ENCODE results near the gene CNTNAP2.
A peak's percentile ranks its signal among the peaks of the same experiment; 100 is the strongest.
"Not testable (repeated sequence)": the region's sequence is repeated elsewhere in the genome, so short reads cannot be mapped to it uniquely, and the experiment has no call there.

CNTNAP2 gene

GRCh38 chr7:147048864-147049263 lies 932.3 kb downstream of the CNTNAP2 start:
- no peak for DNase-seq

DNA sequence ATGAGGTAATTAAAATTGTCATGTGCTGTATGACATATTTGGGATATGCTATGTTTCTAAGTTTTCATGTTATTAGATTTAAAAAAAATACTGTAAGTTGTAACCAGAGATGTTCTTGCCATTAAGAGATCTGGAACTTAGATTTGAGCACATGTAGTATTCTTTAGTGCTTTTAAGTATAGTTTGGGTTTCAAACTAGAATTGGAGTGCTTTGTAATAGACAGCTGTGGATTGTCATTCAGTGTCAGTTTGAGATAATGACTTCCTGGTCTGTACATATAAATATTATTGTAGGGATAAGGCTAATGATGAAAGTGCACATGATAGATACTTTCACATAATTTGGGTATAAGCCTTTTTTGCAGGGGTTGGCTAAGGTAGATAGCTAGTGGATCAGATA lies 936.2 kb downstream of the CNTNAP2 start:
- no peak for DNase-seq

DNA sequence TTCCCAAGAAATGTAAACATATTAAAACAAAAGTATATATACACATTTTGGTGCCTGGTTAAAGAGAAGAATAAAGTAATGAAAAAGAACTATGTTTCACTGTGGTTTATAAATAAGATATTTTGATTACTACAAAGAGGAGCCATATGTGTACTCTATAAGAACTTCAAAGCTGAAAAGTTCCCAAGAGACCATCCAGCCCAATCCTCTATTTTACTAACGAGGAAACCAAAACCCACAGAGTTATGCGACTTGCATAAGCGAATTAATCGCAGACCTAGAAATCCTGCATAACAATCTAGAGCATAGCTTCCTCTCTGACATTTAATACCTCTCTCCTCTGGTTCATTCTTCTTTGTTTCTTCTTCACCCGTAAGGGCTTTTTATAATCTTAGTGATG lies 937.1 kb downstream of the CNTNAP2 start:
- DNase-seq, result peak; percentile 45

DNA sequence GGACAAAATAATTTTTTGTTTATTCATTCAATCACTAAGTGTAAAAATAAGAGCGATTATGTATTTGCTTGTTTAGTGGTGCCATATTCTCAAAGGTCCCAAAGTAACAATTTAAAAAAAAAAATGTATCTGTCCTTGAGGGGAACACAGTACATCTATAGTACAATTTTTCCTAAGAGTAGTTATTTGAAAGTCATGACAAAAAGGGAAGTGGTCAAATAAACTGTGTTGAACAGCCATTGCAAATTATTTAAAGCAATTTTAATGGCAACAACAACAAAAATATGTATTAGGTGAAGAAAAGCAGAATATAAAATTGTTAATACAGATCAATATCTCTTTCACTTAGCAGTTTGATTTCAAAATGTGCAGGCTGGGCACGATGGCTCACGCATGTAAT lies 943.5 kb downstream of the CNTNAP2 start:
- no peak for DNase-seq

GRCh38 chr7:147062897-147063296 lies 946.3 kb downstream of the CNTNAP2 start:
- no peak for DNase-seq

DNA sequence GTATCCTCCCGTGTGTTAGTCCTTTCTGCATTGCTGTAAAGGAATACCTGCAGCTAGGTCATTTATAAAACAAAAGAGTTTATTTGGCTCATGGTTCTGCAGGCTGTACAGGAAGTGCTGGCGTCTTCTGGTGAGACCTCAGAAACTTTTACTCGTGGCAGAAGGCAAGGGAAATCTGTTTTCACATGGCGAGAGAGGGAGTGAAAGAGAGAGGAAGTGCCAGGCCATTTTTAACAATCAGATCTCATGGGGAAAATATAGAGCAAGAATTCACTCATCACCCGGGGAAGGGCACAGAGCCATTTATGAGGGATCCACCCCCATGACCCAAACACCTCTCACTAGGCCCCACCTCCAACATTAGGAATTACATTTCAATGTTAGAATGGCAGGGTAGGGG lies 952.2 kb downstream of the CNTNAP2 start:
- no peak for DNase-seq

- DNase-seq, result no peak
Observed at GRCh38 chr7:147069771-147070170, 953.2 kb downstream of the CNTNAP2 start.

DNA sequence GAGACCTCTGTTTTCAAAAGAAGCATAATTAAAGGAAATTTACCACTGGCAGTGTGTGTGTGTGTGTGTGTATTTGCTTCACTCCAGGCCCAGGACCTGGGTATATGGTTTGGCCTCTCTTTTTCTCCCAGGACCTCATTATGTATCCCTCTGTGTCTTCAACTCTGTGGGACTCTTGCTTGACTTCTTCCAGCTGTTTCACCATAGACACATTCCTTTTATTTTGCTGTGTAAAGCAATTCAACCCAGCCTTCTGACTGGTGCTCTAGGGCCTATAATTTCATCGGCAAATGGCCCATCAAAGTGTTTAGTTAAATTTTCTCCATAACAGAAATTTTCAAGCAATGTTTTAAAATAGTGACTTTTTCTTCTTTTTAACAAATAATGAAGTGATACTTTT lies 954.3 kb downstream of the CNTNAP2 start:
- no peak for DNase-seq

DNA sequence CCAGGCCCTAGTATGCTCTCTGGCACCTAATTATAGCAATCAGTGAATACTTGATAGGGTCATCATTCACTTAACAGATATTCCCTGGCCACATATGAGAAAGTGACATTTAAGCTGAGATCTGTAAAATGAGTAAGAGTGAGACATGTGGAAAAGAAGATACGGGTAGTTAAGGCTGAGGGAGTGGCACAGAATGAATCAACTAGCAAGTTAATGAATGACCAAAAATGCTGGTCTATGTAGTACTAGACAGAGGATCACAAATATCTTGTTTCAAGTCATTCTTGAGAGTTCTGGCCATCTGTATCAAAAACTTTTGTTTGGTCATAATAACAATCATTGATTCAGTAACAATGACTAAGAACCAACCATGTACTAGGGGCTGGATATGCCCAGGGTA lies 954.9 kb downstream of the CNTNAP2 start:
- no peak for DNase-seq

- no peak for DNase-seq
Observed at GRCh38 chr7:147078312-147078711, 961.7 kb downstream of the CNTNAP2 start.

DNA sequence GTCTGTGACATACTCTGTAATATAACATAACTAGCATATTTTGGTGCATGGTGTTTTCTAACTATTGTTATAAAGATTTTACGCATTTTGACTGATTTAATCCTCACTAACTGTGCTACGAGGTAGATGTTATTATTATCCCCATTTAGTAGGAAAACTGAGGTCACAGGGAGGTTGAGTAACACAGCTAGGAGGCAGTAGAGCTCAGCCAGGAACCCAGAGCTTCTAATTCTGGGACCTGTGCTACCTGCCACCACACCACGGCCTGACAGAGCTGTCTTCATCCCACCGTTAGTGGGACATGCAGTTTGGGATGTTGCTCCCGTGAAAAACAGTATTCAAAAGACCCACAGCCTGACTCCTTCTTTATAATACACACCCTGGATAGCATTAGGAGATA lies 962.5 kb downstream of the CNTNAP2 start:
- no peak for DNase-seq

- DNase-seq, result no peak
Observed at GRCh38 chr7:147079921-147080420, 963.4 kb downstream of the CNTNAP2 start.

DNA sequence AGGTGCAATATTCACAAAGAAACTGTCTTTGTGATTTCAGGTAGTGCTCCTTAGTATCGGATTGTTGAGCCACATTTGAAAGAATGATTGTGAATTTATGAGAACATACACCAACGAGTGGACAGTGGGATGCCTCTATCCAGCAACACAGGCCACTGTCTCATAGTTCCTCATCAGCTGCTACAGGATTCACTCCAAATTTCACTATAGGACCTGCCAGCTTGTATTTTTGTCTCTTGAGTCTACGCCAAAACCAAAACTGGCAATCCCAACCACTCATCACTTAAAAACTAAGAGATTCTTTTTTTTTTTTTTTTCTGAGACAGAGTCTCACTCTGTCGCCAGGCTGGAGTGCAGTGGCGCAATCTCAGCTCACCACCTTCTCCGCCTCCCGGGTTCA lies 964.5 kb downstream of the CNTNAP2 start:
- DNase-seq, result no peak

GRCh38 chr7:147089051-147089461 lies 972.5 kb downstream of the CNTNAP2 start:
- DNase-seq, result peak; percentile 51

DNA sequence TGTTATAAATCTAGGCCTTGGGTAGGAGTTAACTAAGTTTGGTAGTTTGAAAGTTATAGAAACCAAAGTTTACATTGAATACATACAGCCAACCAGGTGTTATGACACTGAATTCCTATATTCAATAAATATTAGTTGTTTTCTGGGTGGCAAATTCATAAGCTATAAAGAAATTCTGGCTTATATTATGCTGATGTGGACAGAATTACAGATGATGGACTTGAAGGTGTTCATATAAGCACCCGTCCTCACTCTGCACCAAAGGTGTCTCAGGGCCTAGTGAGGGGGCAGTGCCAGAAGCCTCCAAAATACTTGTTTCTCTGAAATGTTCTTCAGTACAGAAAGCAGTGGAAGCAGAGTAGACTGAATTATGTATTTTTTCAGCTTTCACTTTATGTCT lies 973.0 kb downstream of the CNTNAP2 start:
- no peak for DNase-seq

- no peak for DNase-seq
Observed at GRCh38 chr7:147096629-147097028, 980.0 kb downstream of the CNTNAP2 start.

DNA sequence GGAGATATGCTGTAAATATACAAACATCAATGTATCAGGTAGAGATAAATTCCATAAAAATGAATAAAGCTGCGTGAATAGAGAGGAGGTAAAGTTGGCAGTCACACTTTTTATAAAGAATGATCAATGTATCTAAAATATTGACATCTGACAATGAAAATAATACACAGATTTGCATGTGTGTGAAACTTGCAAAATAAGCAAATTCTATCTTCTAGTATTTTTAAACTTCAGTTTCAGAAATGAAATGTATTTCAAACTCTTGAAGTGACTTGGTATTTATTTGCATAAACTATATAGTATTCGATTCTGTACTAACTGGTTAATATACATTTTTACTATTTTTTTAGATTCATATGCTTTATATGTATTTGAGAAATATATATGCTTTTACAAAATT lies 986.6 kb downstream of the CNTNAP2 start:
- DNase-seq, result no peak

DNA sequence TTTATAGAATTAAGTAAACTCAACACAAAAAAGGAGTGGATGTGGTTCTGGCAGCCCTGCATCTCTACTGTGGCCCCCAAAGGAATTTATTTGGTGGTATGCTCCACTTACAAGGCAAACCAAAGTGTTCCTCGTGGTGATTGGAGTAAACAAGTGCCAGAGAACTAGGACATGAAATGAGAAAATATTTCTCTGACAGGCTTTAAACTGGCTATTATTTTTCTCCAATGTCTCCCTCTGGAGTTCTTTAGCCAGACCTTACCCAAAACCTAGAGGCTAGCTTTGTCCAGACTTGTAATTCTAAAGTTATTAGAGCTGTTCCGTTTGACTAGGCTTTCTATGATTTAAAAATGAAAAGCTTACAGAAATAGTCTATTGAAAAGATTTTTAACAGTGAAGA lies 990.1 kb downstream of the CNTNAP2 start:
- no peak for DNase-seq

GRCh38 chr7:147114525-147114924 lies 997.9 kb downstream of the CNTNAP2 start:
- not testable (repeated sequence) for DNase-seq

DNA sequence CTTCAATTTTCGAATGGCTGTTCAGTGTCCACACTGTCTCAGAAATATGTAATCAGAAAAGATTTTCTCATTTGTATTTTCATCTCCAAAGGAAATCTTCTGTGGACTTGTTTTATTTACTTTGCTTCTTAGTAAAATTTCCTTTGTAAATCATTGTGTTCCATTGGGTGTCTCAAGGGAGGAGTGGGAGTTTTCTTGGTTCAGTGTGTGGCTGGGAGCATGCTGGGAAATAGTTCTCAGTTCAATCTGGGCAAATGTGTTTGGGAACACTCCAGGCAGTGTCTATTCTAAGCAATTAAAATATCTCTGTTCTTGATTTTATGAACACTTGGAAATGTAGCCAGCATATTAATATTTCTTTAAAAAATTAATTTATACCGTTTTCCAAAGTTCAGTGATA lies 1019.8 kb downstream of the CNTNAP2 start:
- no peak for DNase-seq

DNA sequence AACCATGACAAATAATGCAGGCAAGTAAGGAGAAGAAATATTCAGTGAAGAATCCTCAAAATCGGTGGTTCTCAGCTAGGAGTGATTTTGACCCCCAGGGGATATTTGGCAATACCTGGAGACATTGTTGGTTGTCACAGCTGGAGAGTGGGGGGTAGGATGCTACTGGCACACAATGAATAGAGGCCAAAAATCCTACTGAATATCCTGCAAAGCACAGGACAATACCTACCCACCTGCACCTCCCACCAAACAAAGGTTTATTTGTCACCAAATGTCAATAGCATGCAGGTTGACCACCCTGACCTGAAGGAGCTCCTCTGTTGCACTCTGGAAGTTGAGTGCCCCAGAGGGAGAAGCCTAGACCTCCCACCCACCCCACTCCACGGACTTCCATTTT lies 1028.6 kb downstream of the CNTNAP2 start:
- DNase-seq, result no peak

DNA sequence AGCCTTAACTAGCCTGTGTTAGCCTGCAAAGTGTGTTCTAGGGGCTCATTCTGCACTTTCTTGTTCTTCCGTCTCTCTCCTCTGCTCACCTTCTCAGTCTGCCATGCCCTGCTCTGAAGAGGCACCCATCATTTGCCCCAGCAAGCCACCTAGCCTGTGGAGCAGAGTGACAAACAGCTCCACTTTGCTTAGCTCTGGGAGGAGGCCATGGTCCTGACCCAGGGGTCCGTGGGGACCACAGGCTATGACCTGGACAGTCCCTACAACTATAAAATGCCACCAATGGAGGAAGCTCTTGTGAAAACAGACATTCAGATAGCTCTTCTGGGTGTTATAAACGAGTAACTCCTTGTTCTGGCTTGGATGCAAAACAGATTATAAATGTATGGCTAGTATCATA lies 1029.6 kb downstream of the CNTNAP2 start:
- DNase-seq, result no peak

DNA sequence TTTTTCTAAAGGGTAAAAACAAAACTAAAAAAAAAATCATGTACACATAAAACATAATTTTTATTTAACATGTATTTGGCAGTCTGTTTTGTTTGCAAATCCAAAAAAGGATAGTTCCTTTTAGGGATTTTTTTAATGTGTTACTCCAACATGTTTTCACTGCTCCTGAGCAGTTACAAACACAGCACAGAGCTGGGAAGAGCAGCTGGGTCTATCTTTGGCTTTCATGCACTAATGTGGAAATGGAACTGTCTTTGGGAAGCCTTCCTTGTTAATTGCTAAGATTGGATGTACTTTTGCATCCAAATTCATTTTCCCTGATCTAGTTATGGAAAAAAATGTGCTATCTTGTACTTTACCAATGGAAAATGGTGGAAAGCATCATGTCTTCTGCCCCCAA lies 1035.1 kb downstream of the CNTNAP2 start:
- no peak for DNase-seq

GRCh38 chr7:147153571-147153970 lies 1037.0 kb downstream of the CNTNAP2 start:
- DNase-seq, result no peak

DNA sequence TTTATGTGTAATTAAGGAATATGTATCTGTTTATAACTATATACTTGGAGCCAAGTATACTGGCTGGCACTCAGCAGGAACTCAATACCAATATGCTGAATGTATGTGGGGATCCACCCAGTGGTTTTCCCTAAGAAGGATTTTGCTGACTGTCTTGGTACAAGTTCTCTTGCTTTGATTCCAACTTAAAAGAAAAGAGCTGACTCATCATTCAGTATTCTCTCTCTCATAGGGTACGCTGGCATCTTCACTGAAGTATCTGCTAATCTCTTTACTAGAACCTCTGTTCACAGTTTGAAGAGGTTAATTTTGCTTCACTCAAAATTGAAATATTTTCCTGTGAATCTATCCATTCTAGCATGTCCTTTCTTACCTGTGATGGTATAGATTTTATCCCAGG lies 1044.8 kb downstream of the CNTNAP2 start:
- no peak for DNase-seq

Measured in fibroblast of upper back skin (primary cell).